ENCODE results near the gene IFIT3.

DNA sequence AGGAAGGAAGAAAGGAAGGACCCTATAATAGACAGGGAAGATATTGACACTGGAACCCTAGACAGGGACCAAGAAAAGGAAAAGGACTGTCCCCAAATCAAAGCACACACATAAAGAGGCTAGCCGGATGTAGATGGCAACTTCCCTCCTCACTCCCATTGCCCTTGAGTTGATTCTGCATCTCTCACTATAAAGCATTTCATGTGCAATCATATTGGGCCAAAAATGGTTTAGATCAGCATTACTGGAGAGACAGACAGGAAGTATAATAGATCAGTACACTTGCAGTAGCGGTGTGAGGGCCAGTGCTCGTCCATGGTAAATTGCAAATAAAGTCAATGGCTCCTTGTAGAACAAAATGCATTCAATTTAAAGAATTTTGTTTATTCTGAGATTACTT lies 8.4 kb downstream of the IFIT3 start:
- TF ChIP-seq, protein P1, sequence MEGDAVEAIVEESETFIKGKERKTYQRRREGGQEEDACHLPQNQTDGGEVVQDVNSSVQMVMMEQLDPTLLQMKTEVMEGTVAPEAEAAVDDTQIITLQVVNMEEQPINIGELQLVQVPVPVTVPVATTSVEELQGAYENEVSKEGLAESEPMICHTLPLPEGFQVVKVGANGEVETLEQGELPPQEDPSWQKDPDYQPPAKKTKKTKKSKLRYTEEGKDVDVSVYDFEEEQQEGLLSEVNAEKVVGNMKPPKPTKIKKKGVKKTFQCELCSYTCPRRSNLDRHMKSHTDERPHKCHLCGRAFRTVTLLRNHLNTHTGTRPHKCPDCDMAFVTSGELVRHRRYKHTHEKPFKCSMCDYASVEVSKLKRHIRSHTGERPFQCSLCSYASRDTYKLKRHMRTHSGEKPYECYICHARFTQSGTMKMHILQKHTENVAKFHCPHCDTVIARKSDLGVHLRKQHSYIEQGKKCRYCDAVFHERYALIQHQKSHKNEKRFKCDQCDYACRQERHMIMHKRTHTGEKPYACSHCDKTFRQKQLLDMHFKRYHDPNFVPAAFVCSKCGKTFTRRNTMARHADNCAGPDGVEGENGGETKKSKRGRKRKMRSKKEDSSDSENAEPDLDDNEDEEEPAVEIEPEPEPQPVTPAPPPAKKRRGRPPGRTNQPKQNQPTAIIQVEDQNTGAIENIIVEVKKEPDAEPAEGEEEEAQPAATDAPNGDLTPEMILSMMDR (conservative IDR thresholded peaks at IDR 0.05; ENCODE audit: low read length), result no peak
- no peak for TF ChIP-seq EZH2phosphoT487 (IDR thresholded peaks at IDR 0.05; ENCODE audit: borderline replicate concordance, low read depth, low read length)
